HEK293 (cell line): ENCODE data around the gene OR14J1.

Experiments
- ATF2 ChIP-seq: fragments of 450-650 bp; formaldehyde crosslinking; IDR thresholded peaks from 2 replicates; pipeline ENCODE4 v1.5.1; 2016; ENCODE audit warnings: missing biosample characterization, missing genetic modification characterization, low read depth
- BCL11A ChIP-seq: fragments of 450-650 bp; formaldehyde crosslinking; IDR thresholded peaks from 2 replicates; pipeline ENCODE4 v1.5.1; 2016; ENCODE audit warnings: low read depth, missing biosample characterization, missing genetic modification characterization
- GLIS1 ChIP-seq: fragments of 450-650 bp; formaldehyde crosslinking; IDR thresholded peaks from 2 replicates; pipeline ENCODE4 v1.5.1; 2016; ENCODE audit warnings: missing biosample characterization, missing genetic modification characterization
- OSR2 ChIP-seq: fragments of 450-650 bp; formaldehyde crosslinking; IDR thresholded peaks from 2 replicates; pipeline ENCODE4 v1.5.1; 2016; ENCODE audit warnings: missing biosample characterization, missing genetic modification characterization
- OVOL3 ChIP-seq: fragments of 450-650 bp; formaldehyde crosslinking; IDR thresholded peaks from 2 replicates; pipeline ENCODE4 v1.5.1; 2016; ENCODE audit warnings: missing biosample characterization, missing genetic modification characterization
- YY1 ChIP-seq: fragments of 450-650 bp; formaldehyde crosslinking; IDR thresholded peaks from 2 replicates; pipeline ENCODE4 v1.5.1; 2018; ENCODE audit warnings: missing biosample characterization, missing genetic modification characterization
- ZFHX2 ChIP-seq: fragments of 450-650 bp; formaldehyde crosslinking; conservative IDR thresholded peaks from 2 replicates; pipeline ENCODE4 v1.5.1; 2016; ENCODE audit warnings: missing biosample characterization, missing genetic modification characterization
- ZNF24 ChIP-seq: fragments of 450-650 bp; formaldehyde crosslinking; IDR thresholded peaks from 2 replicates; pipeline ENCODE4 v1.5.1; 2016; ENCODE audit warnings: missing biosample characterization, missing genetic modification characterization
- ZNF335 ChIP-seq: fragments of 450-650 bp; formaldehyde crosslinking; conservative IDR thresholded peaks from 2 replicates; pipeline ENCODE4 v1.5.1; 2016; ENCODE audit warnings: missing biosample characterization, missing genetic modification characterization
- ZNF707 ChIP-seq: fragments of 450-650 bp; formaldehyde crosslinking; IDR thresholded peaks from 2 replicates; pipeline ENCODE4 v1.5.1; 2016; ENCODE audit warnings: missing biosample characterization, missing genetic modification characterization
- ZNF843 ChIP-seq: fragments of 450-650 bp; formaldehyde crosslinking; IDR thresholded peaks from 2 replicates; pipeline ENCODE4 v1.5.1; 2016; ENCODE audit warnings: missing biosample characterization, missing genetic modification characterization
- TF ChIP-seq, protein P1 (sequence below): fragments of 450-650 bp; formaldehyde crosslinking; IDR thresholded peaks from 2 replicates; pipeline ENCODE4 v1.5.1; 2016; ENCODE audit warnings: missing biosample characterization, missing genetic modification characterization

GRCh38 chr6:29301316-29301715, at the start of gene OR14J1:
- TF ChIP-seq OSR2 (tag by site-specific recombination) = no peak
- TF ChIP-seq, protein P1, sequence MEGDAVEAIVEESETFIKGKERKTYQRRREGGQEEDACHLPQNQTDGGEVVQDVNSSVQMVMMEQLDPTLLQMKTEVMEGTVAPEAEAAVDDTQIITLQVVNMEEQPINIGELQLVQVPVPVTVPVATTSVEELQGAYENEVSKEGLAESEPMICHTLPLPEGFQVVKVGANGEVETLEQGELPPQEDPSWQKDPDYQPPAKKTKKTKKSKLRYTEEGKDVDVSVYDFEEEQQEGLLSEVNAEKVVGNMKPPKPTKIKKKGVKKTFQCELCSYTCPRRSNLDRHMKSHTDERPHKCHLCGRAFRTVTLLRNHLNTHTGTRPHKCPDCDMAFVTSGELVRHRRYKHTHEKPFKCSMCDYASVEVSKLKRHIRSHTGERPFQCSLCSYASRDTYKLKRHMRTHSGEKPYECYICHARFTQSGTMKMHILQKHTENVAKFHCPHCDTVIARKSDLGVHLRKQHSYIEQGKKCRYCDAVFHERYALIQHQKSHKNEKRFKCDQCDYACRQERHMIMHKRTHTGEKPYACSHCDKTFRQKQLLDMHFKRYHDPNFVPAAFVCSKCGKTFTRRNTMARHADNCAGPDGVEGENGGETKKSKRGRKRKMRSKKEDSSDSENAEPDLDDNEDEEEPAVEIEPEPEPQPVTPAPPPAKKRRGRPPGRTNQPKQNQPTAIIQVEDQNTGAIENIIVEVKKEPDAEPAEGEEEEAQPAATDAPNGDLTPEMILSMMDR (tag by site-specific recombination) = no peak
- no peak for TF ChIP-seq ZFHX2 (tag by site-specific recombination)
- TF ChIP-seq BCL11A (tag by site-specific recombination) = no peak
- TF ChIP-seq YY1 = no peak
- TF ChIP-seq ATF2 (tag by site-specific recombination) = no peak
- no peak for TF ChIP-seq ZNF843 (tag by site-specific recombination)
- TF ChIP-seq OVOL3 (tag by site-specific recombination) = no peak
- TF ChIP-seq ZNF707 (tag by site-specific recombination) = no peak
- no peak for TF ChIP-seq ZNF24 (tag by site-specific recombination)
- no peak for TF ChIP-seq ZNF335 (tag by site-specific recombination)
- TF ChIP-seq GLIS1 = no peak
